Liver (tissue), 9 donors: ENCODE data around the gene ANKRD29. TPM values are rescaled to one million over a fixed set of nuclear protein-coding genes. Genes with fewer than 3 reads are reported as not detected.

ENCODE experiments used
- DNase-seq: peaks from one replicate; pipeline ENCODE4 v3.0.0-alpha.2; 2017; ENCODE audit warnings: low spot score
- H3K27ac ChIP-seq, 2 donors: one replicate each; pipeline ENCODE4 v1.7.0; 2013; ENCODE audit warnings: inconsistent platforms in 2 of 2, low read length in 2 of 2, control low read depth in 1 of 2, low read depth in 1 of 2, mild to moderate bottlenecking in 1 of 2
- H3K27me3 ChIP-seq, 4 donors: one replicate each; pipeline versions ENCODE4 v1.6.1 to v1.7.0; 2013; ENCODE audit warnings: low read length in 3 of 4, inconsistent platforms in 1 of 4, mild to moderate bottlenecking in 1 of 4, moderate library complexity in 1 of 4; ENCODE audit not compliant: control insufficient read depth in 4 of 4, insufficient read depth in 4 of 4
- H3K36me3 ChIP-seq, 4 donors: one replicate each; pipeline versions ENCODE4 v1.6.1 to v1.7.0; 2013; ENCODE audit warnings: low read length in 3 of 4, mild to moderate bottlenecking in 3 of 4, low read depth in 1 of 4, moderate library complexity in 1 of 4; ENCODE audit not compliant: control insufficient read depth in 4 of 4, insufficient read depth in 3 of 4
- H3K4me1 ChIP-seq, 4 donors: one replicate each; pipeline versions ENCODE4 v1.6.1 to v1.7.0; 2013; ENCODE audit warnings: low read length in 3 of 4, mild to moderate bottlenecking in 3 of 4, moderate library complexity in 1 of 4; ENCODE audit not compliant: control insufficient read depth in 4 of 4, insufficient read depth in 4 of 4
- H3K4me3 ChIP-seq, 3 donors: one replicate each; pipeline versions ENCODE4 v1.6.1 to v1.7.0; 2013; ENCODE audit warnings: low read length in 3 of 3, control low read depth in 1 of 3, low read depth in 1 of 3, mild to moderate bottlenecking in 1 of 3
- H3K9ac ChIP-seq, 2 donors: one replicate each; pipeline ENCODE4 v1.7.0; 2013; ENCODE audit warnings: low read length in 2 of 2, mild to moderate bottlenecking in 2 of 2, moderate library complexity in 2 of 2, control low read depth in 1 of 2, low read depth in 1 of 2
- H3K9me3 ChIP-seq, 4 donors: one replicate each; pipeline versions ENCODE4 v1.6.1 to v1.7.0; 2013; ENCODE audit warnings: low read length in 3 of 4; ENCODE audit not compliant: control insufficient read depth in 4 of 4
- EGR1 ChIP-seq, 2 donors: IDR thresholded peaks; 2 replicates each; pipeline ENCODE4 v1.6.1; 2016 to 2018; ENCODE audit warnings: antibody characterized with exemption in 2 of 2, low read depth in 2 of 2
- FOXA1 ChIP-seq: IDR thresholded peaks from 2 replicates; pipeline ENCODE4 v1.6.1; 2016; ENCODE audit warnings: antibody characterized with exemption
- FOXA2 ChIP-seq: IDR thresholded peaks from 2 replicates; pipeline ENCODE4 v1.6.1; 2016; ENCODE audit warnings: antibody characterized with exemption
- GABPA ChIP-seq, 2 donors: IDR thresholded peaks in 1 of 2; conservative IDR thresholded peaks in 1 of 2; 2 replicates each; pipeline ENCODE4 v1.6.1; 2016; ENCODE audit warnings: antibody characterized with exemption in 2 of 2, mild to moderate bottlenecking in 1 of 2, moderate library complexity in 1 of 2
- HNF4G ChIP-seq: IDR thresholded peaks from 2 replicates; pipeline ENCODE4 v1.6.1; 2016; ENCODE audit warnings: antibody characterized with exemption
- JUND ChIP-seq, 2 donors: IDR thresholded peaks; 2 replicates each; pipeline ENCODE4 v1.6.1; 2016; ENCODE audit warnings: antibody characterized with exemption in 2 of 2
- NR2F2 ChIP-seq: IDR thresholded peaks from 2 replicates; pipeline ENCODE4 v1.6.1; 2016; ENCODE audit warnings: antibody characterized with exemption
- RAD21 ChIP-seq, 2 donors: IDR thresholded peaks; 2 replicates each; pipeline ENCODE4 v1.6.1; 2016; ENCODE audit warnings: antibody characterized with exemption in 2 of 2, mild to moderate bottlenecking in 2 of 2
- RXRA ChIP-seq, 2 donors: IDR thresholded peaks; 2 replicates each; pipeline ENCODE4 v1.6.1; 2017 to 2018; ENCODE audit warnings: antibody characterized with exemption in 2 of 2, mild to moderate bottlenecking in 1 of 2
- SP1 ChIP-seq: IDR thresholded peaks from 2 replicates; pipeline ENCODE4 v1.6.1; 2018; ENCODE audit warnings: antibody characterized with exemption, mild to moderate bottlenecking
- TAF1 ChIP-seq: conservative IDR thresholded peaks from 2 replicates; pipeline ENCODE4 v1.6.1; 2016; ENCODE audit warnings: antibody characterized with exemption, mild to moderate bottlenecking
- YY1 ChIP-seq: IDR thresholded peaks from 2 replicates; pipeline ENCODE4 v1.6.1; 2016; ENCODE audit warnings: antibody characterized with exemption, mild to moderate bottlenecking
- WGBS: extraction: QIAGEN DNeasy Blood & Tissue Kit; methylation state at CpG from one replicate; pipeline ENCODE4 v1.1.7; 2013; 5-methylcytosine and 5-hydroxymethylcytosine counted together
- polyA plus RNA-seq, 2 donors: library from polyadenylated mRNA; stranded (reverse) in 1 of 2; unstranded in 1 of 2; fragments of 200-250 nt in 1 of 2; fragments of >200 nt in 1 of 2; fragmentation: Nextera tagmentation in 1 of 2; extraction: Ambion mirVana in 1 of 2; gene quantifications; one replicate each; pipeline versions ENCODE4 v1.2.1 to v1.2.3, GENCODE V29; 2013 to 2015
- total RNA-seq, 2 donors: library from RNA; depleted of rRNA; stranded (reverse); fragments of >200 nt; gene quantifications; one replicate each; pipeline ENCODE4 v1.2.3, GENCODE V29; 2014
- TF ChIP-seq, protein P1 (sequence below): fragments of 150-350 bp; IDR thresholded peaks from 2 replicates; pipeline ENCODE4 v1.5.1; 2017; ENCODE audit warnings: improper control_type of control experiment, low read depth, low read length; ENCODE audit not compliant: missing input control
- TF ChIP-seq, protein P2 (sequence below): IDR thresholded peaks from 2 replicates; pipeline ENCODE4 v1.6.1; 2016; ENCODE audit warnings: antibody characterized with exemption
- TF ChIP-seq, protein P3 (sequence below): IDR thresholded peaks from 2 replicates; pipeline ENCODE4 v1.6.1; 2016; ENCODE audit warnings: antibody characterized with exemption
- TF ChIP-seq, protein P4 (sequence below): IDR thresholded peaks from 2 replicates; pipeline ENCODE4 v1.6.1; 2016; ENCODE audit warnings: antibody characterized with exemption
- donor health status: healthy.
- donor health status: healthy.
- donor health status: healthy.
- donor health status: healthy.
- donor health status: healthy.

The ANKRD29 gene
- total and polyA plus RNA-seq, 4 donors, result 0.14 to 0.50 (median 0.33) TPM

DNA sequence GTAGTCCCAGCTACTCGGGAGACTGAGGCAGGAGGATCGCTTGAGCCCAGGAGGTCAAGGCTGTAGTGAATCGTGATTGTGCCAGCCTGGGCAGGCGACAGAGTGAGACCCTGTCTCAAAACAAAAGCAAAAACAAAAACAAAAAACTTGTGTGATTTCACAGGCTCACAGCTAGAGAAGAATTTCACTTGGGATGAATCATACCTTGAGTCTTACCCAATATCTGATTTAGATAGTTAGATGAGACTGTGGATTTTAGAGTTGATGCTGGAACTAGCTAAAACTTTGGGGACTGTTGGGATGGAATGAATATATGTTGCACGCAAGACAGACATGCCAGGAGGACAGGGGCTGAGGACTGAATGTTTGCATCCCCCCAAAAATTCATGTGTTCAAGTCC, 4.4 kb downstream of the ANKRD29 start:
- no peak overlapping the region for H3K4me3 ChIP-seq
- no peak overlapping the region for H3K9ac ChIP-seq
- WGBS, result 87% methylated on average over 5 of the region's 5 CpGs
- H3K36me3 ChIP-seq, result no peaks in the 10 kb centered on the region
- H3K27me3 ChIP-seq, result peaks cover 0 to 7% (median 0%) of the 10 kb centered on the region in 4 donors
- no peak overlapping the region for H3K27ac ChIP-seq
- no peak for DNase-seq
- no peaks in the 10 kb centered on the region for H3K9me3 ChIP-seq
- no peak for TF ChIP-seq NR2F2
- TF ChIP-seq, protein P1, sequence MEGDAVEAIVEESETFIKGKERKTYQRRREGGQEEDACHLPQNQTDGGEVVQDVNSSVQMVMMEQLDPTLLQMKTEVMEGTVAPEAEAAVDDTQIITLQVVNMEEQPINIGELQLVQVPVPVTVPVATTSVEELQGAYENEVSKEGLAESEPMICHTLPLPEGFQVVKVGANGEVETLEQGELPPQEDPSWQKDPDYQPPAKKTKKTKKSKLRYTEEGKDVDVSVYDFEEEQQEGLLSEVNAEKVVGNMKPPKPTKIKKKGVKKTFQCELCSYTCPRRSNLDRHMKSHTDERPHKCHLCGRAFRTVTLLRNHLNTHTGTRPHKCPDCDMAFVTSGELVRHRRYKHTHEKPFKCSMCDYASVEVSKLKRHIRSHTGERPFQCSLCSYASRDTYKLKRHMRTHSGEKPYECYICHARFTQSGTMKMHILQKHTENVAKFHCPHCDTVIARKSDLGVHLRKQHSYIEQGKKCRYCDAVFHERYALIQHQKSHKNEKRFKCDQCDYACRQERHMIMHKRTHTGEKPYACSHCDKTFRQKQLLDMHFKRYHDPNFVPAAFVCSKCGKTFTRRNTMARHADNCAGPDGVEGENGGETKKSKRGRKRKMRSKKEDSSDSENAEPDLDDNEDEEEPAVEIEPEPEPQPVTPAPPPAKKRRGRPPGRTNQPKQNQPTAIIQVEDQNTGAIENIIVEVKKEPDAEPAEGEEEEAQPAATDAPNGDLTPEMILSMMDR, result no peak
- TF ChIP-seq SP1, result no peak
- TF ChIP-seq, protein P2, sequence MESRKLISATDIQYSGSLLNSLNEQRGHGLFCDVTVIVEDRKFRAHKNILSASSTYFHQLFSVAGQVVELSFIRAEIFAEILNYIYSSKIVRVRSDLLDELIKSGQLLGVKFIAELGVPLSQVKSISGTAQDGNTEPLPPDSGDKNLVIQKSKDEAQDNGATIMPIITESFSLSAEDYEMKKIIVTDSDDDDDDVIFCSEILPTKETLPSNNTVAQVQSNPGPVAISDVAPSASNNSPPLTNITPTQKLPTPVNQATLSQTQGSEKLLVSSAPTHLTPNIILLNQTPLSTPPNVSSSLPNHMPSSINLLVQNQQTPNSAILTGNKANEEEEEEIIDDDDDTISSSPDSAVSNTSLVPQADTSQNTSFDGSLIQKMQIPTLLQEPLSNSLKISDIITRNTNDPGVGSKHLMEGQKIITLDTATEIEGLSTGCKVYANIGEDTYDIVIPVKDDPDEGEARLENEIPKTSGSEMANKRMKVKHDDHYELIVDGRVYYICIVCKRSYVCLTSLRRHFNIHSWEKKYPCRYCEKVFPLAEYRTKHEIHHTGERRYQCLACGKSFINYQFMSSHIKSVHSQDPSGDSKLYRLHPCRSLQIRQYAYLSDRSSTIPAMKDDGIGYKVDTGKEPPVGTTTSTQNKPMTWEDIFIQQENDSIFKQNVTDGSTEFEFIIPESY, result no peak
- no peak for TF ChIP-seq FOXA2
- TF ChIP-seq HNF4G, result no peak
- no peak for TF ChIP-seq RAD21 (IDR thresholded peaks at IDR 0.05)
- no peak for TF ChIP-seq FOXA1
- TF ChIP-seq, protein P3, sequence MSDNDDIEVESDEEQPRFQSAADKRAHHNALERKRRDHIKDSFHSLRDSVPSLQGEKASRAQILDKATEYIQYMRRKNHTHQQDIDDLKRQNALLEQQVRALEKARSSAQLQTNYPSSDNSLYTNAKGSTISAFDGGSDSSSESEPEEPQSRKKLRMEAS, result no peak
- TF ChIP-seq TAF1, result no peak
- TF ChIP-seq YY1, result no peak
- no peak for TF ChIP-seq GABPA (IDR thresholded peaks at IDR 0.05 in 1 of 2, conservative IDR thresholded peaks at IDR 0.05 in 1 of 2)
- TF ChIP-seq RXRA (IDR thresholded peaks at IDR 0.05), result no peak
- H3K4me1 ChIP-seq, result peaks cover 0 to 12% (median 7%) of the 10 kb centered on the region in 4 donors

DNA sequence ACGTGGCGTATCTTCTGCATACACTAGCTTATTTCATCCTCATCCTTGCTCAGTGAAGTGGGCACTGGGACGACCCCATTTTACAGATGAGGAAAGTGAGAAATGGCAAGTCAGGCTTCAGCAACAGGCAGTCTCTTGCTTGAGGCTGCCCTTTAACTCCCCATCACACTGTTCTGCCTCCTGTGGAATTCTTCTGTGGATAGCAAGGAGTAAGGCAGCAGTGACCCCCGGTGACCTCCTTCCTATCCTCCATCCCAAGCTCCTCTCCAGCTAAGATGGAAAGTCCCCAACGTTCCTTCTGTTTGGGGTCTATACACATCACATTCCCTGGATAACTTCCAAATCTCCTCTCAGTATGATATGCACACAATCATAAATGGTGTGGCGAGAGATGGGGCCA, 10.5 kb downstream of the ANKRD29 start:
- H3K27ac ChIP-seq, result no peak overlapping the region

More for the DNA sequence above, 10.5 kb downstream of the ANKRD29 start:
- no peak overlapping the region for H3K9ac ChIP-seq
- no peaks in the 10 kb centered on the region for H3K36me3 ChIP-seq
- no peak overlapping the region for H3K4me3 ChIP-seq
- no peaks in the 10 kb centered on the region for H3K27me3 ChIP-seq
- no peaks in the 10 kb centered on the region for H3K9me3 ChIP-seq
- 77% methylated on average over 6 of the region's 6 CpGs for WGBS
- no peaks in the 10 kb centered on the region for H3K4me1 ChIP-seq
- DNase-seq, result no peak
- TF ChIP-seq RXRA (IDR thresholded peaks at IDR 0.05) (no peak), FOXA2 (no peak), JUND (IDR thresholded peaks at IDR 0.05) (no peak), FOXA1 (no peak), HNF4G (no peak), TAF1 (no peak), EGR1 (IDR thresholded peaks at IDR 0.05; ENCODE audit: low read depth in 2 of 2) (no peak)
- TF ChIP-seq, protein P4, sequence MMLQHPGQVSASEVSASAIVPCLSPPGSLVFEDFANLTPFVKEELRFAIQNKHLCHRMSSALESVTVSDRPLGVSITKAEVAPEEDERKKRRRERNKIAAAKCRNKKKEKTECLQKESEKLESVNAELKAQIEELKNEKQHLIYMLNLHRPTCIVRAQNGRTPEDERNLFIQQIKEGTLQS, result no peak
- TF ChIP-seq, protein P1, result no peak
- TF ChIP-seq, protein P3, result no peak
